Measurements from ENCODE around the gene PRR7.

GRCh38 chr5:177448244-177448950, 1.8 kb downstream of the PRR7 start:
- TF ChIP-seq EZH2phosphoT487 (IDR thresholded peaks at IDR 0.05; ENCODE audit: insufficient read depth, low read depth) (no peak), EZH2 (IDR thresholded peaks at IDR 0.05; ENCODE audit: insufficient read depth, poor library complexity, severe bottlenecking) (no peak)
